Keratinocyte (primary cell): ENCODE data around the gene FAM83D. TPM values are rescaled to one million over a fixed set of nuclear protein-coding genes. Genes with fewer than 3 reads are reported as not detected.

Experiments used
- DNase-seq: peaks from one replicate; pipeline ENCODE4 v3.0.0-alpha.2; 2011; ENCODE audit warnings: low read depth, missing footprints, low spot score
- FAIRE-seq: peaks from 2 replicates; lab custom pipeline; 2011; peaks lifted over from hg19 to GRCh38; lab: Jason Lieb, UNC
- H2AFZ ChIP-seq: 2 replicates; pipeline ENCODE4 v1.6.0; 2012; ENCODE audit warnings: low read length, control low read depth, inconsistent platforms; ENCODE audit not compliant: control insufficient read depth
- H3K27ac ChIP-seq: 2 replicates; pipeline ENCODE4 v1.5.1; 2011; ENCODE audit warnings: low read length; ENCODE audit not compliant: control insufficient read depth, insufficient read depth
- H3K27me3 ChIP-seq: 3 replicates; pipeline ENCODE4 v1.6.0; 2011; ENCODE audit warnings: low read length; ENCODE audit not compliant: control insufficient read depth, insufficient read depth; ENCODE audit errors: extremely low read depth
- H3K36me3 ChIP-seq, 2 experiments: 2 replicates in 1 of 2; 3 replicates in 1 of 2; pipeline ENCODE4 v1.5.1; 2011; ENCODE audit warnings: low read length in 2 of 2, mild to moderate bottlenecking in 1 of 2; ENCODE audit not compliant: control insufficient read depth in 2 of 2, insufficient read depth in 2 of 2; ENCODE audit errors: extremely low read depth in 1 of 2
- H3K4me1 ChIP-seq: 3 replicates; pipeline ENCODE4 v1.5.1; 2011; ENCODE audit warnings: low read length; ENCODE audit not compliant: control insufficient read depth, insufficient read depth; ENCODE audit errors: extremely low read depth
- H3K4me2 ChIP-seq: 3 replicates; pipeline ENCODE4 v1.6.0; 2011; ENCODE audit warnings: low read depth, low read length; ENCODE audit not compliant: control insufficient read depth, insufficient read depth; ENCODE audit errors: extremely low read depth
- H3K4me3 ChIP-seq, 3 experiments: fragments of 200-600 bp in 1 of 3; sonication (generic) in 1 of 3; 2 replicates in 2 of 3; 3 replicates in 1 of 3; pipeline ENCODE4 v1.5.1; 2011 to 2016; ENCODE audit warnings: low read length in 3 of 3, mild to moderate bottlenecking in 3 of 3, control low read depth in 2 of 3, inconsistent platforms in 1 of 3, low read depth in 1 of 3, mixed read lengths in 1 of 3, mixed run types in 1 of 3, moderate library complexity in 1 of 3; ENCODE audit not compliant: control insufficient read depth in 2 of 3, insufficient read depth in 2 of 3; ENCODE audit errors: extremely low read depth in 1 of 3
- H3K79me2 ChIP-seq: 2 replicates; pipeline ENCODE4 v1.6.0; 2012; ENCODE audit warnings: low read length; ENCODE audit not compliant: control insufficient read depth, insufficient read depth
- H3K9ac ChIP-seq: 3 replicates; pipeline ENCODE4 v1.6.0; 2011; ENCODE audit warnings: low read length; ENCODE audit not compliant: control insufficient read depth, insufficient read depth; ENCODE audit errors: extremely low read depth
- H3K9me1 ChIP-seq: 3 replicates; pipeline ENCODE4 v1.6.0; 2011; ENCODE audit warnings: low read length; ENCODE audit not compliant: control insufficient read depth, insufficient read depth; ENCODE audit errors: extremely low read depth
- H3K9me3 ChIP-seq: 2 replicates; pipeline ENCODE4 v1.5.1; 2012; ENCODE audit warnings: low read depth, low read length; ENCODE audit not compliant: control insufficient read depth
- H4K20me1 ChIP-seq: 3 replicates; pipeline ENCODE4 v1.6.0; 2011; ENCODE audit warnings: low read length; ENCODE audit not compliant: control insufficient read depth, insufficient read depth; ENCODE audit errors: extremely low read depth
- CTCF ChIP-seq, 3 experiments: IDR thresholded peaks in 1 of 3; conservative IDR thresholded peaks in 1 of 3; optimal IDR thresholded peaks in 1 of 3; 2 replicates in 2 of 3; 3 replicates in 1 of 3; pipeline versions ENCODE3 to v1.5.1; 2011; ENCODE audit warnings: low read length in 3 of 3, mild to moderate bottlenecking in 3 of 3, moderate library complexity in 2 of 3, control low read depth in 1 of 3, inconsistent platforms in 1 of 3; ENCODE audit not compliant: insufficient read depth in 2 of 3; ENCODE audit errors: extremely low read depth in 1 of 3
- EZH2 ChIP-seq: IDR thresholded peaks from one replicate; pipeline ENCODE4 v1.6.1; 2012; ENCODE audit warnings: inconsistent platforms, mild to moderate bottlenecking, low read length, moderate library complexity
- dilution Hi-C: fragments of 300-500 bp; cut with MboI; formaldehyde crosslinking; loops from one replicate; pipeline ENCODE4 v1.7.0; 2020; ENCODE audit warnings: low sequenced_read_pairs; ENCODE audit not compliant: extremely low pct_ligation_motif_present
- polyA plus RNA-seq, 5 experiments: library from polyadenylated mRNA; depleted of rRNA in 3 of 5; stranded (reverse) in 3 of 5; stranded (forward) in 1 of 5; unstranded in 1 of 5; fragments of >200 nt; gene quantifications; 1 replicate in 1 of 5; 2 replicates in 3 of 5; 3 replicates in 1 of 5; pipeline versions ENCODE4 v1.2.1 to v1.2.3, GENCODE V29; 2011 to 2012; ENCODE audit warnings: missing spikeins in 2 of 5, low read depth in 1 of 5, low replicate concordance in 1 of 5

Gene FAM83D
- polyA plus RNA-seq, 1 donor (not counting 4 experiments of a cell fraction or from before 2014, with no cell fraction given): 32.1 TPM

GRCh38 chr20:38885357-38885756 lies 40.9 kb upstream of the FAM83D start:
- Histone ChIP-seq H3K36me3 (no peaks in the 10 kb centered on the region), H4K20me1 (no peaks in the 10 kb centered on the region), H3K9me1 (no peaks in the 10 kb centered on the region), H3K9me3 (no peaks in the 10 kb centered on the region), H3K79me2 (no peaks in the 10 kb centered on the region), H3K4me3 (no peak overlapping the region), H3K27me3 (no peaks in the 10 kb centered on the region), H3K4me2 (no peak overlapping the region), H3K27ac (no peak overlapping the region), H2AFZ (no peak overlapping the region), H3K9ac (no peak overlapping the region), H3K4me1 (no peaks in the 10 kb centered on the region)
- FAIRE-seq (no peak), DNase-seq (no peak)
- dilution Hi-C loops: no loop called here
- no peak for TF ChIP-seq EZH2
- no peak for TF ChIP-seq CTCF (optimal IDR thresholded peaks at IDR 0.05 in 1 of 3, IDR thresholded peaks at IDR 0.05 in 1 of 3, conservative IDR thresholded peaks at IDR 0.05 in 1 of 3; ENCODE audit: extremely low read depth in 1 of 3, insufficient read depth in 2 of 3, low read length in 3 of 3)

DNA sequence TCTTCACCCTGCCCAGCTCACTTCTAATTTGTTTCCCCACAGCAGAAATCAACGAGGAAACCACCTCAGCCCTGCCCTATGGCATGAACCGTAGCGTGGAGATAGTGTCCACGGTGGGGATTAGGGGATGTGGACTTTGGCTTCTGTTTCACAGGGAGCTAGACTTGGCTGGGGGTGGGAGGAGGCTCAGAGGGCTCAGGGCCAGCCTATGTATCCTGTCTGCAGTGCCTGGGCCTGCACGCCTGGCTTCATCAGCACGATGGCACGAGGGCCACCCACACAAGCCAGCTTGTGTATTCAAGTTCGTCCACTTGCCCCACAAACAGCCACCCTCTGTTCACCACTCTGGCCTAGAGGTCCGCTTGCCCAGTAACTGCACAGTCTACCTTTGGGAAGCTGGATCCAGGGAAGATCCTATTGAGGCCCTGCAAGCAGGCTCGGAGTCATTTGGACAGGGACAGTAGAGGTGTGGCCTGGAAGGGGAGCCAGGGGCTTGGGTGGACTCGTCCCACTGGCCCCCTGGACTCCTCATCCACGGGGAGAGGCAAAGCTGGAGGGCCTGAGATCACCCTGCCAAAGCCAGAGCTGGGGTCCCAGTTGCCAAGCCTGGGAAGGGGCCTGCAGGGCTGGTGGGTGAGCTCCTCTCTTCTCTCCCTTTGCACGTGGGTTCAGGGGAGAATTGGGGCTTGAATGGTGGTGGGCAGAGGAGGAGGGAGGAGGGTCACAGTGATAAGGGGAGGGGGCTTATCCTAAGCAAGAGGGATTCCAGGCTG lies 38.0 kb upstream of the FAM83D start:
- no peaks in the 10 kb centered on the region for H3K9me3 ChIP-seq
- peaks cover 2% of the 10 kb centered on the region for H4K20me1 ChIP-seq
- no peak overlapping the region for H3K4me3 ChIP-seq
- H3K9ac ChIP-seq: no peak overlapping the region
- peaks cover 5% of the 10 kb centered on the region for H3K27me3 ChIP-seq
- no peak for DNase-seq
- no peak overlapping the region for H2AFZ ChIP-seq
- no peaks in the 10 kb centered on the region for H3K79me2 ChIP-seq
- no peak overlapping the region for H3K27ac ChIP-seq
- no peak for TF ChIP-seq EZH2
- TF ChIP-seq CTCF (optimal IDR thresholded peaks at IDR 0.05 in 1 of 3, IDR thresholded peaks at IDR 0.05 in 1 of 3, conservative IDR thresholded peaks at IDR 0.05 in 1 of 3; ENCODE audit: extremely low read depth in 1 of 3, insufficient read depth in 2 of 3, low read length in 3 of 3): no peak
- FAIRE-seq: no peak
- no peaks in the 10 kb centered on the region for H3K36me3 ChIP-seq
- H3K4me2 ChIP-seq: no peak overlapping the region
- dilution Hi-C loops: no loop called here
- no peaks in the 10 kb centered on the region for H3K9me1 ChIP-seq
- no peaks in the 10 kb centered on the region for H3K4me1 ChIP-seq
